ENCODE results near the gene PLPP3.

The PLPP3 gene

GRCh38 chr1:56551691-56552090 is 27.7 kb downstream of the PLPP3 start:
- peaks cover 22% of the 10 kb centered on the region for H3K4me1 ChIP-seq (ENCODE audit: insufficient read depth, insufficient read length)
- no peak overlapping the region for H3K4me3 ChIP-seq (ENCODE audit: insufficient read length, low read depth)
- no peaks in the 10 kb centered on the region for H3K27me3 ChIP-seq (ENCODE audit: insufficient read depth, insufficient read length)
- no peak for TF ChIP-seq ZNF274 (IDR thresholded peaks at IDR 0.05; ENCODE audit: low read depth, low read length)
- no peak for TF ChIP-seq SUZ12 (IDR thresholded peaks at IDR 0.05; ENCODE audit: extremely low read depth, insufficient read depth, insufficient read length)
- TF ChIP-seq YY1 (IDR thresholded peaks at IDR 0.05; ENCODE audit: insufficient read depth, insufficient read length), result no peak
- H3K9me3 ChIP-seq (ENCODE audit: insufficient read depth, low read length), result no peaks in the 10 kb centered on the region
- H3K9ac ChIP-seq (ENCODE audit: insufficient read length, low read depth), result peak overlapping the region; percentile 23
- peaks cover 15% of the 10 kb centered on the region for H3K36me3 ChIP-seq (ENCODE audit: insufficient read depth, insufficient read length, low read length)
- DNase-seq (ENCODE audit: low read depth, low spot score), result no peak

GRCh38 chr1:56550859-56551188 is 28.5 kb downstream of the PLPP3 start:
- Histone ChIP-seq H3K9ac (ENCODE audit: insufficient read length, low read depth) (peak overlapping the region; percentile 21), H3K27me3 (ENCODE audit: insufficient read depth, insufficient read length) (no peaks in the 10 kb centered on the region), H3K4me1 (ENCODE audit: insufficient read depth, insufficient read length) (peaks cover 24% of the 10 kb centered on the region), H3K9me3 (ENCODE audit: insufficient read depth, low read length) (no peaks in the 10 kb centered on the region), H3K4me3 (ENCODE audit: insufficient read length, low read depth) (no peak overlapping the region), H3K36me3 (ENCODE audit: insufficient read depth, insufficient read length, low read length) (peaks cover 17% of the 10 kb centered on the region)
- TF ChIP-seq YY1 (IDR thresholded peaks at IDR 0.05; ENCODE audit: insufficient read depth, insufficient read length) (no peak), ZNF274 (IDR thresholded peaks at IDR 0.05; ENCODE audit: low read depth, low read length) (no peak), SUZ12 (IDR thresholded peaks at IDR 0.05; ENCODE audit: extremely low read depth, insufficient read depth, insufficient read length) (no peak)
- DNase-seq (ENCODE audit: low read depth, low spot score), result no peak

- peaks cover 25% of the 10 kb centered on the region for H3K4me1 ChIP-seq (ENCODE audit: insufficient read depth, insufficient read length)
- peaks cover 21% of the 10 kb centered on the region for H3K36me3 ChIP-seq (ENCODE audit: insufficient read depth, insufficient read length, low read length)
- H3K9ac ChIP-seq (ENCODE audit: insufficient read length, low read depth), result peak overlapping the region; percentile 65
- no peaks in the 10 kb centered on the region for H3K27me3 ChIP-seq (ENCODE audit: insufficient read depth, insufficient read length)
- TF ChIP-seq YY1 (IDR thresholded peaks at IDR 0.05; ENCODE audit: insufficient read depth, insufficient read length), result no peak
- no peak for TF ChIP-seq ZNF274 (IDR thresholded peaks at IDR 0.05; ENCODE audit: low read depth, low read length)
- TF ChIP-seq SUZ12 (IDR thresholded peaks at IDR 0.05; ENCODE audit: extremely low read depth, insufficient read depth, insufficient read length), result no peak
- DNase-seq (ENCODE audit: low read depth, low spot score), result peak; percentile 96
- no peaks in the 10 kb centered on the region for H3K9me3 ChIP-seq (ENCODE audit: insufficient read depth, low read length)
- no peak overlapping the region for H3K4me3 ChIP-seq (ENCODE audit: insufficient read length, low read depth)
These were observed 29.1 kb downstream of the PLPP3 start for GRCh38 chr1:56550138-56550858.

GRCh38 chr1:56548571-56548970 is 30.8 kb downstream of the PLPP3 start:
- no peaks in the 10 kb centered on the region for H3K27me3 ChIP-seq (ENCODE audit: insufficient read depth, insufficient read length)
- no peak for DNase-seq (ENCODE audit: low read depth, low spot score)

GRCh38 chr1:56547977-56548376 is 31.4 kb downstream of the PLPP3 start:
- peaks cover 14% of the 10 kb centered on the region for H3K36me3 ChIP-seq (ENCODE audit: insufficient read depth, insufficient read length, low read length)
- TF ChIP-seq YY1 (IDR thresholded peaks at IDR 0.05; ENCODE audit: insufficient read depth, insufficient read length) (no peak), SUZ12 (IDR thresholded peaks at IDR 0.05; ENCODE audit: extremely low read depth, insufficient read depth, insufficient read length) (no peak), ZNF274 (IDR thresholded peaks at IDR 0.05; ENCODE audit: low read depth, low read length) (no peak)
- no peak overlapping the region for H3K9ac ChIP-seq (ENCODE audit: insufficient read length, low read depth)
- H3K4me1 ChIP-seq (ENCODE audit: insufficient read depth, insufficient read length), result peaks cover 19% of the 10 kb centered on the region
- no peaks in the 10 kb centered on the region for H3K9me3 ChIP-seq (ENCODE audit: insufficient read depth, low read length)
- DNase-seq (ENCODE audit: low read depth, low spot score), result no peak
- no peaks in the 10 kb centered on the region for H3K27me3 ChIP-seq (ENCODE audit: insufficient read depth, insufficient read length)
- H3K4me3 ChIP-seq (ENCODE audit: insufficient read length, low read depth), result no peak overlapping the region

More at GRCh38 chr1:56548571-56548970, 30.8 kb downstream of the PLPP3 start:
- Histone ChIP-seq H3K4me3 (ENCODE audit: insufficient read length, low read depth) (no peak overlapping the region), H3K9ac (ENCODE audit: insufficient read length, low read depth) (no peak overlapping the region), H3K9me3 (ENCODE audit: insufficient read depth, low read length) (no peaks in the 10 kb centered on the region), H3K36me3 (ENCODE audit: insufficient read depth, insufficient read length, low read length) (peaks cover 14% of the 10 kb centered on the region), H3K4me1 (ENCODE audit: insufficient read depth, insufficient read length) (peaks cover 22% of the 10 kb centered on the region)
- TF ChIP-seq YY1 (IDR thresholded peaks at IDR 0.05; ENCODE audit: insufficient read depth, insufficient read length) (no peak), ZNF274 (IDR thresholded peaks at IDR 0.05; ENCODE audit: low read depth, low read length) (no peak), SUZ12 (IDR thresholded peaks at IDR 0.05; ENCODE audit: extremely low read depth, insufficient read depth, insufficient read length) (no peak)

- H3K27me3 ChIP-seq (ENCODE audit: insufficient read depth, insufficient read length), result no peaks in the 10 kb centered on the region
- H3K4me1 ChIP-seq (ENCODE audit: insufficient read depth, insufficient read length), result peaks cover 19% of the 10 kb centered on the region
- no peak for DNase-seq (ENCODE audit: low read depth, low spot score)
- H3K9me3 ChIP-seq (ENCODE audit: insufficient read depth, low read length), result no peaks in the 10 kb centered on the region
- H3K36me3 ChIP-seq (ENCODE audit: insufficient read depth, insufficient read length, low read length), result peaks cover 16% of the 10 kb centered on the region
- H3K9ac ChIP-seq (ENCODE audit: insufficient read length, low read depth), result no peak overlapping the region
- TF ChIP-seq YY1 (IDR thresholded peaks at IDR 0.05; ENCODE audit: insufficient read depth, insufficient read length) (no peak), ZNF274 (IDR thresholded peaks at IDR 0.05; ENCODE audit: low read depth, low read length) (no peak), SUZ12 (IDR thresholded peaks at IDR 0.05; ENCODE audit: extremely low read depth, insufficient read depth, insufficient read length) (no peak)
- no peak overlapping the region for H3K4me3 ChIP-seq (ENCODE audit: insufficient read length, low read depth)
These were observed 31.9 kb downstream of the PLPP3 start for GRCh38 chr1:56547473-56547872.

- H3K27me3 ChIP-seq (ENCODE audit: insufficient read depth, insufficient read length), result no peaks in the 10 kb centered on the region
- H3K9ac ChIP-seq (ENCODE audit: insufficient read length, low read depth), result no peak overlapping the region
- no peak overlapping the region for H3K4me3 ChIP-seq (ENCODE audit: insufficient read length, low read depth)
- no peak for TF ChIP-seq YY1 (IDR thresholded peaks at IDR 0.05; ENCODE audit: insufficient read depth, insufficient read length)
- no peak for TF ChIP-seq ZNF274 (IDR thresholded peaks at IDR 0.05; ENCODE audit: low read depth, low read length)
- no peak for TF ChIP-seq SUZ12 (IDR thresholded peaks at IDR 0.05; ENCODE audit: extremely low read depth, insufficient read depth, insufficient read length)
- H3K4me1 ChIP-seq (ENCODE audit: insufficient read depth, insufficient read length), result peaks cover 9% of the 10 kb centered on the region
- no peak for DNase-seq (ENCODE audit: low read depth, low spot score)
- peaks cover 23% of the 10 kb centered on the region for H3K36me3 ChIP-seq (ENCODE audit: insufficient read depth, insufficient read length, low read length)
- H3K9me3 ChIP-seq (ENCODE audit: insufficient read depth, low read length), result no peaks in the 10 kb centered on the region
These were observed 33.7 kb downstream of the PLPP3 start for GRCh38 chr1:56545711-56546110.

Data from NT2/D1 (cell line).